Fibroblast of mammary gland (primary cell): ENCODE measurements around the gene NT5C.

Experiments
- DNase-seq: peaks from one replicate; pipeline ENCODE4 v3.0.0-alpha.2; 2010; ENCODE audit warnings: low read depth
- H3K4me3 ChIP-seq: 2 replicates; pipeline ENCODE4 v1.5.1; 2011; ENCODE audit warnings: low read depth, mild to moderate bottlenecking, low read length, moderate library complexity; ENCODE audit not compliant: control insufficient read depth
- TF ChIP-seq, protein P1 (sequence below): conservative IDR thresholded peaks from 2 replicates; pipeline ENCODE4 v1.5.1; 2011; ENCODE audit warnings: low read depth, low read length, inconsistent platforms; ENCODE audit not compliant: control insufficient read depth, insufficient read depth

The NT5C gene

DNA sequence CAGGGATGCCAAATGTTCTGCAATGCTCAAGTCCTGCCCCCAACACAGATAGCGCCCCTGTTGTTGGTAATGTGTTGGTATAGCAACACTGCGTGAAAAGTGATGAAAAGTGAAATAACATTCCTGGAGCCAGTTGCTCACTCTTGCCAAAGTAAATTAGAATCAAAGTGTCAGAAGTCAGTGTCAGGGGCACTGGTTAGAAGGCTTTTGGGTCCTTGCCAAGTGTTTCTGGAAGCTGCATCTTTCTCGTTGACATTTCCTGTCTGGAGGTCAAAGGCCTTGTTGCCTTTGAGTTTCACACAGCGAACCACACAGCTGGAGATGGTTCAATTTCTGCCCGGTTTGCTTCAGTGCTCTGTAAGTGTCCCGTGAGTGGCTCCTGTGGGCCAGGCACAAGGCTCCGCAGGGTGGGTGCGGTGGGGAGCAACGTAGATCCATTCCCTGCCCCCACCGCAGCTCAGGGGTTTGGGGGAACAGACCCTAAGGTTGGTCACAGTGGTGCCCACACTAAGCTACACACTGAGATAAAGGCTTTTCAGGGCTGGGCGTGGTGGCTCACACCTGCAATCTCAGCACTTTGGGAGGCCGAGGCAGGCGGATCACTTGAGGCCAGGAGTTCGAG is 47.4 kb downstream of the NT5C start:
- TF ChIP-seq, protein P1, sequence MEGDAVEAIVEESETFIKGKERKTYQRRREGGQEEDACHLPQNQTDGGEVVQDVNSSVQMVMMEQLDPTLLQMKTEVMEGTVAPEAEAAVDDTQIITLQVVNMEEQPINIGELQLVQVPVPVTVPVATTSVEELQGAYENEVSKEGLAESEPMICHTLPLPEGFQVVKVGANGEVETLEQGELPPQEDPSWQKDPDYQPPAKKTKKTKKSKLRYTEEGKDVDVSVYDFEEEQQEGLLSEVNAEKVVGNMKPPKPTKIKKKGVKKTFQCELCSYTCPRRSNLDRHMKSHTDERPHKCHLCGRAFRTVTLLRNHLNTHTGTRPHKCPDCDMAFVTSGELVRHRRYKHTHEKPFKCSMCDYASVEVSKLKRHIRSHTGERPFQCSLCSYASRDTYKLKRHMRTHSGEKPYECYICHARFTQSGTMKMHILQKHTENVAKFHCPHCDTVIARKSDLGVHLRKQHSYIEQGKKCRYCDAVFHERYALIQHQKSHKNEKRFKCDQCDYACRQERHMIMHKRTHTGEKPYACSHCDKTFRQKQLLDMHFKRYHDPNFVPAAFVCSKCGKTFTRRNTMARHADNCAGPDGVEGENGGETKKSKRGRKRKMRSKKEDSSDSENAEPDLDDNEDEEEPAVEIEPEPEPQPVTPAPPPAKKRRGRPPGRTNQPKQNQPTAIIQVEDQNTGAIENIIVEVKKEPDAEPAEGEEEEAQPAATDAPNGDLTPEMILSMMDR = no peak
- DNase-seq = no peak
- H3K4me3 ChIP-seq = no peak overlapping the region

DNA sequence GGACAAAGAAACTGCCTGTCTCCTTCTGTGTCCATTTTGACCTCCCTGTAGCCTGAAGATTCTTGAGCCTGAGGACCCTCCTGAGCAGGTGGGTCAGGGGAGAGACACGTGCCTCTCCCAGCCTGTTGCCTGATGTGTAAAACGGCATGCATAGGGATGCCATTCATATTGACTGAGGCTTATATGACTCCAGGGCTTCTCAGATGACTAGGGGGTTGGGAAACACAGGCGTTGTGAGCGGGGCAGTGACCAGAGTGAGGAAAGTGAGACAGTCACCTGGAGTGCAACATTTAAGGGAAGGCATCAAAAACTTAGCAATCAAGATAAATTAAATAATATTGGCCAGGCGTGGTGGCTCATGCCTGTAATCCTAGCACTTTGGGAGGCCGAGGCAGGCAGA is 48.9 kb downstream of the NT5C start:
- no peak for DNase-seq
- no peak overlapping the region for H3K4me3 ChIP-seq
- TF ChIP-seq, protein P1 = no peak

DNA sequence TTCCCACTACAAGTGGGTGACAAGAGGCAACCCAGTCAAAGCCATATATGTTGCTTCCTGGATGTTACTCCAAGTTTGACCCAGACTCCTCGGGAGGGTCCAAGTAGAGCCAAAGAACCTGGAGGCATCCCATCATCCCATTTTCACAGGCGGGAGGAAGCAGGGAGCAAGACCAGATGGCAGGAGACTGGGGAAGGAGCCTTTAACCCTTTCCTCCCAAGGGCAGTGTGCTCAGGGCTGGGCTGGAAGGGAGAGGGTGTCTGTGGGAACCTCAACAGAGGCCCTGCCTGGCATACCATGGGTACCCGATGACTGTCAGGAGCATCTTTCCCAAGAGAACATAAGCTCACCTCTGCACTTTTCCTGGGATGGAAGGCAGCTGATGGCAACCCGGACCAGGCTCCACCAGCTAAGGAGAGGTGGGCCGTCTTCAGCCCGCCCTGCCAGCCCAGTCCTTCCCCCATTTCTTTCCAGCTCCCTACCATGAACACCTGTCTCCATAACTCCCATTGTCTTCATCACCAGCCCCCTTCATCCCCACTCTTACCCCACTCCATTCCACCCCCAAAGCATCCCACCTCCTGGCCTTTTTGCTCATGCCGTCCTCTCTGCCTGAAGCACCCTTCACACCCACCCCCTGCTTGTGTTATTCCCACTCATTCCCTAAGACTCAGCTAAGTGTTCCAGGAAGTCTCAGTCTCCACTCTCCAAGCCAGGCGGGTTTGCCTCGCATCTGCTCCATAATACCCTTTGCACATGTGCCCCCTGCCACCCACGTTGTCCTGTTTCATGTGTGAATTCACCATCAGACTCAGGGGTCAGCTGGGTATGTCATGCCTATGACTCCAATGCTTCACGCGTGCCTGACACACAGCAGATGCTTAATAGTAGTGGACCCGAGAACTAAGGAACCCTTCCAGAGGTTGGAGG is 49.7 kb downstream of the NT5C start:
- H3K4me3 ChIP-seq = no peak overlapping the region
- TF ChIP-seq, protein P1 = no peak

More for the DNA sequence above, 49.7 kb downstream of the NT5C start:
- no peak for DNase-seq
